Transverse colon (tissue), 4 donors: Measurements from ENCODE around the gene POLR3C.

Experiments
- CTCF ChIP-seq, 5 experiments: fragments of 200-600 bp in 3 of 5; fragments of 450-650 bp in 2 of 5; sonication (generic) in 3 of 5; IDR thresholded peaks; 1 replicate in 2 of 5; 2 replicates in 3 of 5; pipeline ENCODE4 v1.5.1; 2016 to 2017; ENCODE audit warnings: antibody characterized with exemption in 5 of 5, inconsistent platforms in 3 of 5, mild to moderate bottlenecking in 2 of 5, moderate library complexity in 1 of 5
- EP300 ChIP-seq: sonication (generic); formaldehyde crosslinking; IDR thresholded peaks from one replicate; pipeline ENCODE4 v1.6.1; 2017; ENCODE audit warnings: antibody characterized with exemption, low read depth
- POLR2A ChIP-seq: fragments of 450-650 bp; IDR thresholded peaks from one replicate; pipeline ENCODE4 v1.6.1; 2016; ENCODE audit warnings: antibody characterized with exemption, mild to moderate bottlenecking, moderate library complexity
- POLR2AphosphoS5 ChIP-seq, 3 donors: sonication (generic); formaldehyde crosslinking; IDR thresholded peaks; one replicate each; pipeline ENCODE4 v1.6.1; 2016; ENCODE audit warnings: antibody characterized with exemption in 3 of 3

GRCh38 chr1:145886816-145887215 is 62.8 kb downstream of the POLR3C start:
- TF ChIP-seq CTCF (IDR thresholded peaks at IDR 0.05) (no peak), POLR2A (no peak), POLR2AphosphoS5 (IDR thresholded peaks at IDR 0.05) (no peak), EP300 (no peak)
